Suprapubic skin (tissue), 4 donors: ENCODE results near the gene ZNF418. TPM values are rescaled to one million over a fixed set of nuclear protein-coding genes. Genes with fewer than 3 reads are reported as not detected.

Source experiments
- DNase-seq, 2 donors: peaks; one replicate each; pipeline ENCODE4 v3.0.0-alpha.2; 2019; ENCODE audit warnings: low spot score in 2 of 2
- H3K27ac ChIP-seq: fragments of 200-600 bp; sonication (generic); one replicate; pipeline ENCODE4 v1.5.1; 2019
- H3K27me3 ChIP-seq: fragments of 200-600 bp; sonication (generic); one replicate; pipeline ENCODE4 v1.5.1; 2019
- H3K36me3 ChIP-seq: fragments of 200-600 bp; sonication (generic); one replicate; pipeline ENCODE4 v1.5.1; 2019
- H3K4me1 ChIP-seq: fragments of 200-600 bp; sonication (generic); one replicate; pipeline ENCODE4 v1.5.1; 2019
- H3K4me3 ChIP-seq: fragments of 200-600 bp; sonication (generic); one replicate; pipeline ENCODE4 v1.5.1; 2019; ENCODE audit warnings: mild to moderate bottlenecking
- H3K9me3 ChIP-seq: fragments of 200-600 bp; sonication (generic); one replicate; pipeline ENCODE4 v1.5.1; 2019
- CTCF ChIP-seq, 2 donors: fragments of 200-600 bp in 1 of 2; fragments of 450-650 bp in 1 of 2; sonication (generic) in 1 of 2; IDR thresholded peaks; one replicate each; pipeline ENCODE4 v1.5.1; 2016 to 2019; ENCODE audit warnings: antibody characterized with exemption in 2 of 2, mild to moderate bottlenecking in 1 of 2, moderate library complexity in 1 of 2
- EP300 ChIP-seq: sonication (generic); formaldehyde crosslinking; IDR thresholded peaks from one replicate; pipeline ENCODE4 v1.6.1; 2017; ENCODE audit warnings: antibody characterized with exemption
- POLR2A ChIP-seq, 2 donors: fragments of 450-650 bp; IDR thresholded peaks; one replicate each; pipeline ENCODE4 v1.6.1; 2017; ENCODE audit warnings: antibody characterized with exemption in 2 of 2, mild to moderate bottlenecking in 2 of 2, moderate library complexity in 2 of 2
- POLR2AphosphoS5 ChIP-seq, 3 donors: sonication (generic); formaldehyde crosslinking; IDR thresholded peaks; one replicate each; pipeline ENCODE4 v1.6.1; 2017; ENCODE audit warnings: antibody characterized with exemption in 3 of 3
- WGBS: methylation state at CpG from one replicate; pipeline ENCODE4 v1.1.5; 2018; 5-methylcytosine and 5-hydroxymethylcytosine counted together
- total RNA-seq, 4 donors: library from RNA; depleted of rRNA; stranded (reverse); fragments of >200 nt; gene quantifications; one replicate each; pipeline ENCODE4 v1.1.0, GENCODE V29; 2016

The ZNF418 gene
- total RNA-seq, 4 donors from 2014 or later, result 1.2 to 33.4 (median 4.5) TPM

- Histone ChIP-seq H3K9me3 (peaks cover 19% of the 10 kb centered on the region), H3K27ac (no peak overlapping the region), H3K4me3 (no peak overlapping the region), H3K27me3 (no peaks in the 10 kb centered on the region), H3K4me1 (no peaks in the 10 kb centered on the region), H3K36me3 (no peaks in the 10 kb centered on the region)
- TF ChIP-seq POLR2AphosphoS5 (IDR thresholded peaks at IDR 0.05) (no peak), CTCF (IDR thresholded peaks at IDR 0.05) (no peak)
- no peak for DNase-seq
- WGBS, result 89% methylated on average over 4 of the region's 4 CpGs
Measured at GRCh38 chr19:57954996-57955395, 19.8 kb upstream of the ZNF418 start.

- no peaks in the 10 kb centered on the region for H3K36me3 ChIP-seq
- no peak for DNase-seq
- H3K4me1 ChIP-seq, result peaks cover 8% of the 10 kb centered on the region
- H3K27me3 ChIP-seq, result no peaks in the 10 kb centered on the region
- no peak overlapping the region for H3K4me3 ChIP-seq
- no peaks in the 10 kb centered on the region for H3K9me3 ChIP-seq
- 90% methylated on average over 5 of the region's 12 CpGs for WGBS
- no peak overlapping the region for H3K27ac ChIP-seq
- TF ChIP-seq POLR2A (IDR thresholded peaks at IDR 0.05) (no peak), EP300 (no peak), CTCF (IDR thresholded peaks at IDR 0.05) (no peak), POLR2AphosphoS5 (IDR thresholded peaks at IDR 0.05) (no peak)
Measured at GRCh38 chr19:57949702-57950101, 14.5 kb upstream of the ZNF418 start.

GRCh38 chr19:57949296-57949695 is 14.1 kb upstream of the ZNF418 start:
- Histone ChIP-seq H3K9me3 (no peaks in the 10 kb centered on the region), H3K4me3 (no peak overlapping the region), H3K27me3 (no peaks in the 10 kb centered on the region), H3K4me1 (peaks cover 8% of the 10 kb centered on the region), H3K27ac (no peak overlapping the region), H3K36me3 (peaks cover 2% of the 10 kb centered on the region)
- 95% methylated on average over 24 of the region's 24 CpGs for WGBS
- DNase-seq, result no peak
- no peak for TF ChIP-seq EP300
- TF ChIP-seq POLR2AphosphoS5 (IDR thresholded peaks at IDR 0.05), result no peak
- no peak for TF ChIP-seq POLR2A (IDR thresholded peaks at IDR 0.05)
- TF ChIP-seq CTCF (IDR thresholded peaks at IDR 0.05), result no peak

GRCh38 chr19:57947419-57948134 is 12.4 kb upstream of the ZNF418 start, which contains the start of gene ZNF256:
Gene ZNF256, minus strand, starts transcription at chr19:57947706. Its CDS starts 232 bp downstream, at chr19:57947474.
- H3K9me3 ChIP-seq, result no peaks in the 10 kb centered on the region
- H3K27me3 ChIP-seq, result no peaks in the 10 kb centered on the region
- peaks cover 19% of the 10 kb centered on the region for H3K36me3 ChIP-seq

More at GRCh38 chr19:57947419-57948134, 12.4 kb upstream of the ZNF418 start, which contains the start of gene ZNF256:
- Histone ChIP-seq H3K4me3 (peak within 1 kb of the TSS; percentile 77), H3K27ac (peak within 1 kb of the TSS; percentile 79), H3K4me1 (peaks cover 8% of the 10 kb centered on the region)
- TF ChIP-seq CTCF (IDR thresholded peaks at IDR 0.05) (peak; percentile 2 to 56), EP300 (no peak), POLR2A (IDR thresholded peaks at IDR 0.05) (no peak), POLR2AphosphoS5 (IDR thresholded peaks at IDR 0.05) (peak in 2 of 3 donors; percentile 72 to 75)
- 16% methylated on average over 27 of the region's 54 CpGs for WGBS
- DNase-seq, result peak; percentile 91 to 97
